ENCODE measurements around the gene TBXAS1. TPM values are rescaled to one million over a fixed set of nuclear protein-coding genes. Genes with fewer than 3 reads are reported as not detected.

The TBXAS1 gene
- total RNA-seq, 1 donor from 2014 or later, result not detected

GRCh38 chr7:140061607-140061930 lies 232.5 kb downstream of the TBXAS1 start:
- peaks cover 9% of the 10 kb centered on the region for H3K27me3 Mint-ChIP-seq (ENCODE audit: unreplicated experiment)
- no peaks in the 10 kb centered on the region for H3K4me1 Mint-ChIP-seq (ENCODE audit: low read depth, unreplicated experiment)
- H3K4me3 Mint-ChIP-seq (ENCODE audit: unreplicated experiment), result no peak overlapping the region
- peaks cover 2% of the 10 kb centered on the region for H3K9me3 Mint-ChIP-seq (ENCODE audit: unreplicated experiment)
- DNase-seq, result no peak
- H3K27ac Mint-ChIP-seq (ENCODE audit: unreplicated experiment), result no peak overlapping the region
- TF ChIP-seq CTCF (IDR thresholded peaks at IDR 0.05; ENCODE audit: partially characterized antibody, unreplicated experiment), result no peak
- H3K36me3 Mint-ChIP-seq (ENCODE audit: unreplicated experiment), result peaks cover 11% of the 10 kb centered on the region

- H3K36me3 Mint-ChIP-seq (ENCODE audit: unreplicated experiment), result peaks cover 16% of the 10 kb centered on the region
- no peak overlapping the region for H3K4me3 Mint-ChIP-seq (ENCODE audit: unreplicated experiment)
- no peak for TF ChIP-seq CTCF (IDR thresholded peaks at IDR 0.05; ENCODE audit: partially characterized antibody, unreplicated experiment)
- DNase-seq, result no peak
- no peaks in the 10 kb centered on the region for H3K4me1 Mint-ChIP-seq (ENCODE audit: low read depth, unreplicated experiment)
- H3K27ac Mint-ChIP-seq (ENCODE audit: unreplicated experiment), result no peak overlapping the region
- peaks cover 2% of the 10 kb centered on the region for H3K9me3 Mint-ChIP-seq (ENCODE audit: unreplicated experiment)
- peaks cover 9% of the 10 kb centered on the region for H3K27me3 Mint-ChIP-seq (ENCODE audit: unreplicated experiment)
Measured at GRCh38 chr7:140062118-140062527, 233.1 kb downstream of the TBXAS1 start.

GRCh38 chr7:140062528-140063299 lies 233.7 kb downstream of the TBXAS1 start, which contains the start of gene PARP12:
Gene PARP12, minus strand, starts transcription at chr7:140062951. Its CDS starts 104 bp downstream, at chr7:140062847.
- Mint-ChIP-seq H3K27me3 (ENCODE audit: unreplicated experiment) (peaks cover 9% of the 10 kb centered on the region), H3K4me3 (ENCODE audit: unreplicated experiment) (peak within 1 kb of the TSS; percentile 58), H3K36me3 (ENCODE audit: unreplicated experiment) (peaks cover 20% of the 10 kb centered on the region), H3K9me3 (ENCODE audit: unreplicated experiment) (peaks cover 2% of the 10 kb centered on the region), H3K4me1 (ENCODE audit: low read depth, unreplicated experiment) (no peaks in the 10 kb centered on the region), H3K27ac (ENCODE audit: unreplicated experiment) (no peak within 1 kb of the TSS)
- no peak for TF ChIP-seq CTCF (IDR thresholded peaks at IDR 0.05; ENCODE audit: partially characterized antibody, unreplicated experiment)
- peak; percentile 51 for DNase-seq

- H3K36me3 Mint-ChIP-seq (ENCODE audit: unreplicated experiment), result peaks cover 20% of the 10 kb centered on the region
Measured at GRCh38 chr7:140067052-140067451, 238.0 kb downstream of the TBXAS1 start.

More at GRCh38 chr7:140067052-140067451, 238.0 kb downstream of the TBXAS1 start:
- no peak for TF ChIP-seq CTCF (IDR thresholded peaks at IDR 0.05; ENCODE audit: partially characterized antibody, unreplicated experiment)
- DNase-seq, result no peak
- Mint-ChIP-seq H3K4me1 (ENCODE audit: low read depth, unreplicated experiment) (no peaks in the 10 kb centered on the region), H3K27ac (ENCODE audit: unreplicated experiment) (no peak overlapping the region), H3K9me3 (ENCODE audit: unreplicated experiment) (peaks cover 2% of the 10 kb centered on the region), H3K27me3 (ENCODE audit: unreplicated experiment) (peaks cover 4% of the 10 kb centered on the region), H3K4me3 (ENCODE audit: unreplicated experiment) (no peak overlapping the region)

All from glutamatergic neuron (in vitro differentiated cells).